ENCODE results near the gene ROR2. TPM values are rescaled to one million over a fixed set of nuclear protein-coding genes. Genes with fewer than 3 reads are reported as not detected.

The ROR2 gene
- total RNA-seq, 2 donors from 2014 or later, result 4.0 to 5.4 TPM

- Histone ChIP-seq H3K4me3 (no peak overlapping the region), H3K36me3 (replicated peaks in 1 of 2; ENCODE audit: insufficient read depth in 1 of 2, low read depth in 2 of 2) (no peaks in the 10 kb centered on the region), H3K27me3 (no peaks in the 10 kb centered on the region), H3K9me3 (no peaks in the 10 kb centered on the region), H3K27ac (peak overlapping the region in 1 of 4 donors; percentile 25), H3K4me1 (no peaks in the 10 kb centered on the region)
- no peak for DNase-seq
- intact Hi-C loops (cut with DNase I), result no loop called here
- WGBS, 2 donors, result 80 to 81% methylated on average over 12 of the region's 12 CpGs
- no peak for TF ChIP-seq POLR2A (IDR thresholded peaks at IDR 0.05)
- no peak for TF ChIP-seq CTCF (IDR thresholded peaks at IDR 0.05)
- ATAC-seq, result no peak
Observed at GRCh38 chr9:91884696-91885687, 65.0 kb downstream of the ROR2 start.

- TF ChIP-seq CTCF (IDR thresholded peaks at IDR 0.05) (no peak), POLR2A (IDR thresholded peaks at IDR 0.05) (no peak)
- 90 to 100% methylated on average over 1 of the region's 1 CpG for WGBS, 2 donors
- no peaks in the 10 kb centered on the region for H3K27me3 ChIP-seq
- no peaks in the 10 kb centered on the region for H3K36me3 ChIP-seq (replicated peaks in 1 of 2; ENCODE audit: insufficient read depth in 1 of 2, low read depth in 2 of 2)
- H3K9me3 ChIP-seq, result no peaks in the 10 kb centered on the region
- intact Hi-C loops (cut with DNase I), result no loop called here
- H3K27ac ChIP-seq, result no peak overlapping the region
- H3K4me1 ChIP-seq, result no peaks in the 10 kb centered on the region
- ATAC-seq, result no peak
- DNase-seq, result no peak
- no peak overlapping the region for H3K4me3 ChIP-seq
Observed at GRCh38 chr9:91884153-91884552, 65.9 kb downstream of the ROR2 start.

- 92 to 93% methylated on average over 3 of the region's 3 CpGs for WGBS, 2 donors
- ATAC-seq, result no peak
- Histone ChIP-seq H3K4me1 (no peaks in the 10 kb centered on the region), H3K27ac (no peak overlapping the region), H3K4me3 (no peak overlapping the region), H3K27me3 (no peaks in the 10 kb centered on the region), H3K9me3 (no peaks in the 10 kb centered on the region), H3K36me3 (replicated peaks in 1 of 2; ENCODE audit: insufficient read depth in 1 of 2, low read depth in 2 of 2) (no peaks in the 10 kb centered on the region)
- intact Hi-C loops (cut with DNase I), result no loop called here
- DNase-seq, result no peak
- TF ChIP-seq CTCF (IDR thresholded peaks at IDR 0.05), result no peak
- TF ChIP-seq POLR2A (IDR thresholded peaks at IDR 0.05), result no peak
Observed at GRCh38 chr9:91883503-91883902, 66.5 kb downstream of the ROR2 start.

GRCh38 chr9:91882627-91883026 is 67.4 kb downstream of the ROR2 start:
- TF ChIP-seq CTCF (IDR thresholded peaks at IDR 0.05) (no peak), POLR2A (IDR thresholded peaks at IDR 0.05) (no peak)
- WGBS, 2 donors, result 84% methylated on average over 4 of the region's 4 CpGs
- Histone ChIP-seq H3K27me3 (no peaks in the 10 kb centered on the region), H3K27ac (no peak overlapping the region), H3K9me3 (no peaks in the 10 kb centered on the region), H3K36me3 (replicated peaks in 1 of 2; ENCODE audit: insufficient read depth in 1 of 2, low read depth in 2 of 2) (no peaks in the 10 kb centered on the region), H3K4me3 (no peak overlapping the region), H3K4me1 (no peaks in the 10 kb centered on the region)
- DNase-seq (no peak), ATAC-seq (no peak)
- intact Hi-C loops (cut with DNase I), result no loop called here
